CD14-positive monocyte (primary cell): ENCODE data around the gene LHX6. TPM values are rescaled to one million over a fixed set of nuclear protein-coding genes. Genes with fewer than 3 reads are reported as not detected.

Source experiments
- DNase-seq, 3 donors: peaks; one replicate each; pipeline ENCODE4 v3.0.0-alpha.2; 2011 to 2022
- H2AFZ ChIP-seq: 2 replicates; pipeline ENCODE4 v1.6.0; 2012; ENCODE audit warnings: mild to moderate bottlenecking, low read depth, low read length, inconsistent platforms; ENCODE audit not compliant: insufficient read depth, poor library complexity, severe bottlenecking
- H3K27ac ChIP-seq, 2 donors: 1 replicate in 1 of 2; 2 replicates in 1 of 2; pipeline ENCODE4 v1.5.1; 2012 to 2013; ENCODE audit warnings: low read length in 2 of 2, control low read depth in 1 of 2, inconsistent platforms in 1 of 2, low read depth in 1 of 2, mild to moderate bottlenecking in 1 of 2
- H3K27me3 ChIP-seq, 2 donors: one replicate each; pipeline versions ENCODE4 v1.6.0 to v1.6.1; 2011 to 2013; ENCODE audit warnings: low read length in 2 of 2; ENCODE audit not compliant: control insufficient read depth in 2 of 2, insufficient read depth in 2 of 2
- H3K36me3 ChIP-seq, 2 donors: replicated peaks in 1 of 2; 1 replicate in 1 of 2; 2 replicates in 1 of 2; pipeline versions ENCODE4 v1.5.1 to v1.6.1; 2012 to 2013; ENCODE audit warnings: low read length in 2 of 2, control low read depth in 1 of 2, inconsistent platforms in 1 of 2, mild to moderate bottlenecking in 1 of 2; ENCODE audit not compliant: insufficient read depth in 2 of 2, control insufficient read depth in 1 of 2
- H3K4me1 ChIP-seq, 2 donors: 1 replicate in 1 of 2; 2 replicates in 1 of 2; pipeline versions ENCODE4 v1.5.1 to v1.6.1; 2012 to 2013; ENCODE audit warnings: low read length in 2 of 2, control low read depth in 1 of 2, inconsistent platforms in 1 of 2, mild to moderate bottlenecking in 1 of 2, moderate library complexity in 1 of 2; ENCODE audit not compliant: insufficient read depth in 2 of 2, control insufficient read depth in 1 of 2
- H3K4me2 ChIP-seq: replicated peaks from 2 replicates; pipeline ENCODE3; 2012; ENCODE audit warnings: low read length, moderate library complexity, mild to moderate bottlenecking; ENCODE audit not compliant: poor library complexity, severe bottlenecking; ENCODE audit errors: extremely low read depth
- H3K4me3 ChIP-seq, 3 experiments: fragments of 200-600 bp in 1 of 3; sonication (generic) in 1 of 3; replicated peaks in 1 of 3; 1 replicate in 2 of 3; 2 replicates in 1 of 3; pipeline ENCODE4 v1.5.1; 2011 to 2013; ENCODE audit warnings: low read length in 3 of 3, mild to moderate bottlenecking in 3 of 3, control low read depth in 2 of 3, low read depth in 2 of 3, inconsistent platforms in 1 of 3, moderate library complexity in 1 of 3
- H3K79me2 ChIP-seq: 2 replicates; pipeline ENCODE4 v1.6.0; 2012; ENCODE audit warnings: mild to moderate bottlenecking, control low read depth, inconsistent platforms, low read length, moderate library complexity; ENCODE audit not compliant: insufficient read depth
- H3K9ac ChIP-seq: 2 replicates; pipeline ENCODE4 v1.6.0; 2017; ENCODE audit warnings: low read length, mild to moderate bottlenecking; ENCODE audit not compliant: insufficient read depth, poor library complexity, severe bottlenecking
- H3K9me3 ChIP-seq, 2 donors: replicated peaks in 1 of 2; 1 replicate in 1 of 2; 2 replicates in 1 of 2; pipeline versions ENCODE4 v1.5.1 to v1.6.1; 2012 to 2013; ENCODE audit warnings: low read length in 2 of 2, control low read depth in 1 of 2; ENCODE audit not compliant: control insufficient read depth in 1 of 2, insufficient read depth in 1 of 2
- H4K20me1 ChIP-seq: 2 replicates; pipeline ENCODE4 v1.6.0; 2012; ENCODE audit warnings: mild to moderate bottlenecking, low read length, control low read depth, moderate library complexity; ENCODE audit not compliant: insufficient read depth
- H3K27ac Mint-ChIP-seq, 7 donors: one replicate each; pipeline ENCODE4 v1.8.0; 2020; ENCODE audit warnings: mild to moderate bottlenecking in 7 of 7, mixed read lengths in 7 of 7, moderate library complexity in 6 of 7, inconsistent platforms in 2 of 7
- H3K27me3 Mint-ChIP-seq, 3 donors: one replicate each; pipeline ENCODE4 v1.8.0; 2021 to 2022; ENCODE audit warnings: low read depth in 3 of 3, mild to moderate bottlenecking in 3 of 3, mixed read lengths in 3 of 3, moderate library complexity in 3 of 3, inconsistent platforms in 1 of 3
- H3K36me3 Mint-ChIP-seq, 2 donors: one replicate each; pipeline ENCODE4 v1.8.0; 2020; ENCODE audit warnings: mixed read lengths in 2 of 2, inconsistent platforms in 1 of 2, mild to moderate bottlenecking in 1 of 2
- H3K4me1 Mint-ChIP-seq: one replicate; pipeline ENCODE4 v1.8.0; 2020; ENCODE audit warnings: mild to moderate bottlenecking, mixed read lengths
- H3K4me3 Mint-ChIP-seq, 2 donors: one replicate each; pipeline ENCODE4 v1.8.0; 2020; ENCODE audit warnings: mild to moderate bottlenecking in 2 of 2, mixed read lengths in 2 of 2, moderate library complexity in 1 of 2
- H3K9me3 Mint-ChIP-seq, 7 donors: one replicate each; pipeline ENCODE4 v1.8.0; 2020 to 2022; ENCODE audit warnings: mixed read lengths in 7 of 7, mild to moderate bottlenecking in 6 of 7, moderate library complexity in 6 of 7, inconsistent platforms in 2 of 7
- CTCF ChIP-seq: fragments of 200-600 bp; IDR thresholded peaks from one replicate; pipeline ENCODE4 v1.8.0; 2022; ENCODE audit warnings: antibody characterized with exemption, mild to moderate bottlenecking
- WGBS: methylation state at CpG from one replicate; pipeline ENCODE4 v1.1.5; 2013; ENCODE audit warnings: missing lambda C conversion rate; ENCODE audit not compliant: insufficient coverage; 5-methylcytosine and 5-hydroxymethylcytosine counted together
- intact Hi-C, 2 donors: fragments of 100-400 bp; cut with micrococcal nuclease; formaldehyde crosslinking; loops; one replicate each; pipeline versions ENCODE4 v1.15.0 to v1.15.1; 2023
- polyA plus RNA-seq, 3 donors: library from polyadenylated mRNA; depleted of rRNA in 1 of 3; unstranded in 2 of 3; stranded (reverse) in 1 of 3; fragments of 300-500 nt in 2 of 3; fragments of >200 nt in 1 of 3; fragmentation: Illumina TruSeq in 2 of 3; gene quantifications; 1 replicate in 2 of 3; 2 replicates in 1 of 3; pipeline ENCODE4 v1.2.3, GENCODE V29; 2012 to 2021

The LHX6 gene
- polyA plus RNA-seq, 3 donors = not detected

- Mint-ChIP-seq H3K9me3 (no peaks in the 10 kb centered on the region), H3K27me3 (peaks cover 0 to 6% (median 5%) of the 10 kb centered on the region in 3 donors), H3K4me3 (no peak overlapping the region), H3K27ac (no peak overlapping the region), H3K36me3 (no peaks in the 10 kb centered on the region), H3K4me1 (no peaks in the 10 kb centered on the region)
- intact Hi-C loops = no loop called here
- no peak overlapping the region for H3K4me2 ChIP-seq
- no peak overlapping the region for H3K27ac ChIP-seq
- DNase-seq = no peak
- H3K9me3 ChIP-seq = no peaks in the 10 kb centered on the region
- H4K20me1 ChIP-seq = no peaks in the 10 kb centered on the region
- 93% methylated on average over 5 of the region's 5 CpGs for WGBS
- H3K4me1 ChIP-seq = no peaks in the 10 kb centered on the region
- no peak overlapping the region for H2AFZ ChIP-seq
- H3K79me2 ChIP-seq = no peaks in the 10 kb centered on the region
- no peaks in the 10 kb centered on the region for H3K27me3 ChIP-seq
- no peaks in the 10 kb centered on the region for H3K36me3 ChIP-seq
- H3K4me3 ChIP-seq = no peak overlapping the region
- TF ChIP-seq CTCF = no peak
- no peak overlapping the region for H3K9ac ChIP-seq
Observed at GRCh38 chr9:122186301-122186700, 42.5 kb downstream of the LHX6 start.

GRCh38 chr9:122184551-122184950, 44.2 kb downstream of the LHX6 start:
- Histone ChIP-seq H3K9ac (no peak overlapping the region), H3K79me2 (no peaks in the 10 kb centered on the region), H3K27me3 (no peaks in the 10 kb centered on the region), H3K4me2 (no peak overlapping the region), H3K9me3 (no peaks in the 10 kb centered on the region), H3K36me3 (no peaks in the 10 kb centered on the region), H3K27ac (no peak overlapping the region), H3K4me1 (no peaks in the 10 kb centered on the region), H2AFZ (no peak overlapping the region), H3K4me3 (no peak overlapping the region), H4K20me1 (no peaks in the 10 kb centered on the region)
- Mint-ChIP-seq H3K36me3 (no peaks in the 10 kb centered on the region), H3K9me3 (peaks cover 0 to 2% (median 0%) of the 10 kb centered on the region in 7 donors), H3K4me3 (no peak overlapping the region), H3K4me1 (no peaks in the 10 kb centered on the region), H3K27me3 (peaks cover 0 to 6% (median 5%) of the 10 kb centered on the region in 3 donors), H3K27ac (no peak overlapping the region)
- TF ChIP-seq CTCF = no peak
- intact Hi-C loops = no loop called here
- no peak for DNase-seq
- WGBS = no CpG with 5 or more reads among the region's 1 CpG
